OCI-LY3 (cell line): ENCODE results near the gene SLC9A4.
A peak's percentile ranks its signal among the peaks of the same experiment; 100 is the strongest.

Experiments
- H2AFZ ChIP-seq: fragments of 200-600, 300-600 bp; shearing (Covaris generic); 2 replicates; pipeline ENCODE4 v1.6.0; 2014; ENCODE audit warnings: antibody characterized with exemption, low read depth, low read length
- H3K27ac ChIP-seq: fragments of 200-600, 300-600 bp; sonication (generic); 2 replicates; pipeline ENCODE4 v1.5.1; 2014; ENCODE audit warnings: mild to moderate bottlenecking, low read length, moderate library complexity, mixed read lengths
- H3K27me3 ChIP-seq: fragments of 200-600, 300-600 bp; sonication (generic); 2 replicates; pipeline ENCODE4 v1.6.1; 2014; ENCODE audit warnings: low read depth, low read length, mixed read lengths
- H3K36me3 ChIP-seq: fragments of 200-600, 300-600 bp; sonication (generic); replicated peaks from 2 replicates; pipeline ENCODE3; 2014; ENCODE audit warnings: low read depth, low read length, mixed read lengths
- H3K4me1 ChIP-seq: fragments of 300-600, 200-600 bp; sonication (generic); 2 replicates; pipeline ENCODE4 v1.6.1; 2014; ENCODE audit warnings: low read length, mixed read lengths
- H3K4me2 ChIP-seq: fragments of 200-600, 300-600 bp; sonication (generic); 2 replicates; pipeline ENCODE4 v1.6.1; 2014; ENCODE audit warnings: low read length, mixed read lengths
- H3K4me3 ChIP-seq: fragments of 300-600, 200-600 bp; sonication (generic); 2 replicates; pipeline ENCODE4 v1.5.1; 2014; ENCODE audit warnings: antibody characterized with exemption, mild to moderate bottlenecking, low read length, moderate library complexity
- H3K79me2 ChIP-seq: fragments of 300-600, 200-600 bp; shearing (Covaris generic); 2 replicates; pipeline ENCODE4 v1.6.1; 2014; ENCODE audit warnings: mild to moderate bottlenecking, low read length, mixed read lengths
- H3K9ac ChIP-seq: fragments of 300-600, 200-600 bp; shearing (Covaris generic); 2 replicates; pipeline ENCODE4 v1.6.0; 2014; ENCODE audit warnings: mild to moderate bottlenecking, low read length, moderate library complexity
- H3K9me3 ChIP-seq: fragments of 200-600, 300-600 bp; shearing (Covaris generic); 2 replicates; pipeline ENCODE4 v1.6.1; 2014; ENCODE audit warnings: low read length, mixed read lengths; ENCODE audit not compliant: insufficient read depth
- H4K20me1 ChIP-seq: fragments of 200-600, 300-600 bp; sonication (generic); 2 replicates; pipeline ENCODE4 v1.6.1; 2016; ENCODE audit warnings: low read length, mixed read lengths; ENCODE audit not compliant: insufficient read depth
- CTCF ChIP-seq: fragments of 200-600, 300-600 bp; sonication (generic); IDR thresholded peaks from 2 replicates; pipeline ENCODE4 v1.5.1; 2014; ENCODE audit warnings: antibody characterized with exemption, low read length, low read depth
- EZH2phosphoT487 ChIP-seq: fragments of 200-600 bp; shearing (Covaris generic); IDR thresholded peaks from 2 replicates; pipeline ENCODE4 v1.6.1; 2018; ENCODE audit warnings: antibody characterized with exemption, mixed run types, low read depth

SLC9A4 gene

GRCh38 chr2:102451968-102452367, 21.1 kb upstream of the SLC9A4 start:
- 0 out of 2 replicates have a peak, but pooled peaks have one; percentile 10 for TF ChIP-seq CTCF
- no peak for TF ChIP-seq EZH2phosphoT487
- Histone ChIP-seq H3K4me3 (no peak overlapping the region), H3K27ac (no peak overlapping the region), H3K36me3 (no peaks in the 10 kb centered on the region), H3K9ac (no peak overlapping the region), H3K4me2 (no peak overlapping the region), H4K20me1 (no peaks in the 10 kb centered on the region), H2AFZ (no peak overlapping the region), H3K79me2 (no peaks in the 10 kb centered on the region), H3K9me3 (peaks cover 6% of the 10 kb centered on the region; the same call in 1 of the 2 replicates), H3K4me1 (no peaks in the 10 kb centered on the region), H3K27me3 (no peaks in the 10 kb centered on the region)

- Histone ChIP-seq H3K9me3 (peaks cover 6% of the 10 kb centered on the region; the same call in 1 of the 2 replicates), H3K27ac (no peak overlapping the region), H3K4me3 (no peak overlapping the region)
These were observed 19.5 kb upstream of the SLC9A4 start for GRCh38 chr2:102453501-102453900.

DNA sequence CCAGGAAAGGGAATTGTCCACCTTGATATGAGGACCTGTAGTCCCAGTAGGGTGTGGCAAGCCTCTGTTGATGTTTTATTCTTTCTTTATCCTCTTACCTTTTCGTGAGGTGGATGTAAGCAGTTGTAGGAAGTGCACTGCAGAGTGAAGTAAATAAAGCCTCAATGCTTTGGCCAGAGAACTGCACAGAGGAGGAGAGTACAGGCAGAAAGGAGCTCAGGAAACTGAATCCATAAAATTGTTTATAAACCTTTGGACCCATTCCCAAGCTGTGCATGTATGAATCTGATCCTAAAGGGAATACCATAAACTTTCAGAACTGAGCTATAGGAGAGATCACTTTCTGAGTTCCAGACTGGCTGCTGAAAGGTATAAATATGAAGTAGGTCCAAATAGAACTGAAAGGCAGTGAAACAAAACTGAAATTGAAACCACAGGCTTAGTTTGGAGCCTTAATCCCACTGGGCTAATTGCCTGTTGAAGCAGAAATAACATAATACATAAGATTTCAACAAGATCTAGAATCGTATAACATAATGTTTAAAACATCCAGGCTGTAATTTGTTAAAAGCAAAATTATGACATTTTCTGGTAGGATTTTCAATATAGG, 17.9 kb upstream of the SLC9A4 start:
- no peaks in the 10 kb centered on the region for H3K27me3 ChIP-seq

More at GRCh38 chr2:102453501-102453900, 19.5 kb upstream of the SLC9A4 start:
- Histone ChIP-seq H3K36me3 (no peaks in the 10 kb centered on the region), H4K20me1 (no peaks in the 10 kb centered on the region), H2AFZ (no peak overlapping the region), H3K27me3 (no peaks in the 10 kb centered on the region), H3K4me1 (no peaks in the 10 kb centered on the region), H3K79me2 (no peaks in the 10 kb centered on the region), H3K4me2 (no peak overlapping the region), H3K9ac (no peak overlapping the region)
- TF ChIP-seq CTCF (no peak), EZH2phosphoT487 (no peak)

DNA sequence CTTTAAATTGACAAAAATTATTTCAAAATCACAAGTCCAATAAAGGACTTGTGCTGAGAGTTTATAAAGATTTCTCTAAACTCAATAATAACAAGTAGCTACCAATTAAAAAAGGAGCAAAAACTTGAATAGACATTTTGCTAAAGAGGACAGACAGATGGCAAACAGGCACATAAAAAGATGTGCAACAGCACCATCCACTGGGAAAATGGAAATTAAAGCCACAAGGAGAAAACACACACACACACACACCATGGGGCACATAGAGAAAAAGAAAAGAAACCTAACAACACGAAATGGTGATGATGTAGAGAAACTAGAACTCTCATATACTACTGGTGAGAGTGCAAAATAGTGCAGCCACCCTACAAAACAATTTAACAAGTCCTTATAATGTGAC, 12.6 kb upstream of the SLC9A4 start:
- H3K4me2 ChIP-seq: no peak overlapping the region
- H3K27me3 ChIP-seq: no peaks in the 10 kb centered on the region; the same call in 1 of the 2 replicates
- no peak overlapping the region for H3K9ac ChIP-seq
- H2AFZ ChIP-seq: no peak overlapping the region
- no peak overlapping the region for H3K27ac ChIP-seq
- no peaks in the 10 kb centered on the region for H3K4me1 ChIP-seq
- H3K4me3 ChIP-seq: no peak overlapping the region
- no peaks in the 10 kb centered on the region for H3K36me3 ChIP-seq
- no peaks in the 10 kb centered on the region for H3K79me2 ChIP-seq
- TF ChIP-seq EZH2phosphoT487 (no peak), CTCF (no peak)
- no peaks in the 10 kb centered on the region for H4K20me1 ChIP-seq
- peaks cover 6% of the 10 kb centered on the region; the same call in 1 of the 2 replicates for H3K9me3 ChIP-seq

More for the DNA sequence above, 17.9 kb upstream of the SLC9A4 start:
- Histone ChIP-seq H4K20me1 (no peaks in the 10 kb centered on the region), H3K79me2 (no peaks in the 10 kb centered on the region), H3K4me1 (no peaks in the 10 kb centered on the region), H3K9me3 (peaks cover 6% of the 10 kb centered on the region; the same call in 1 of the 2 replicates), H3K4me3 (no peak overlapping the region), H3K4me2 (no peak overlapping the region), H3K9ac (no peak overlapping the region), H3K27ac (no peak overlapping the region), H2AFZ (no peak overlapping the region), H3K36me3 (no peaks in the 10 kb centered on the region)
- TF ChIP-seq EZH2phosphoT487 (no peak), CTCF (no peak)
